Hepatocyte (in vitro differentiated cells): ENCODE data around the gene LINC00237.

Source experiments
- CTCF ChIP-seq: fragments of 200-600 bp; sonication (generic); IDR thresholded peaks from 2 replicates; pipeline ENCODE4 v1.5.1; 2016; ENCODE audit warnings: antibody characterized with exemption, mild to moderate bottlenecking; ENCODE audit not compliant: poor library complexity
- EZH2 ChIP-seq: fragments of 200-600 bp; sonication (generic); IDR thresholded peaks from 2 replicates; pipeline ENCODE4 v1.6.1; 2016; ENCODE audit warnings: antibody characterized with exemption, mild to moderate bottlenecking, borderline replicate concordance
- EZH2phosphoT487 ChIP-seq: fragments of 200-600 bp; sonication (generic); IDR thresholded peaks from one replicate; pipeline ENCODE4 v1.6.1; 2018; ENCODE audit warnings: antibody characterized with exemption, mild to moderate bottlenecking, low read depth, moderate library complexity; ENCODE audit not compliant: unreplicated experiment, severe bottlenecking

- no peak for TF ChIP-seq CTCF
- peak; percentile 87 for TF ChIP-seq EZH2
- TF ChIP-seq EZH2phosphoT487 = no peak
These were observed at the start of gene LINC00237 for GRCh38 chr20:21106171-21107017.
